HG03469 (cell line): ENCODE results near the gene DPYSL4.

Source experiments
- ATAC-seq: cut with Tn5 transposase; IDR thresholded peaks from one replicate; pipeline ENCODE4 v1.9.1; 2021; ENCODE audit warnings: mild to moderate bottlenecking, moderate library complexity, moderate number of reproducible peaks; ENCODE audit not compliant: unreplicated experiment

Gene DPYSL4

DNA sequence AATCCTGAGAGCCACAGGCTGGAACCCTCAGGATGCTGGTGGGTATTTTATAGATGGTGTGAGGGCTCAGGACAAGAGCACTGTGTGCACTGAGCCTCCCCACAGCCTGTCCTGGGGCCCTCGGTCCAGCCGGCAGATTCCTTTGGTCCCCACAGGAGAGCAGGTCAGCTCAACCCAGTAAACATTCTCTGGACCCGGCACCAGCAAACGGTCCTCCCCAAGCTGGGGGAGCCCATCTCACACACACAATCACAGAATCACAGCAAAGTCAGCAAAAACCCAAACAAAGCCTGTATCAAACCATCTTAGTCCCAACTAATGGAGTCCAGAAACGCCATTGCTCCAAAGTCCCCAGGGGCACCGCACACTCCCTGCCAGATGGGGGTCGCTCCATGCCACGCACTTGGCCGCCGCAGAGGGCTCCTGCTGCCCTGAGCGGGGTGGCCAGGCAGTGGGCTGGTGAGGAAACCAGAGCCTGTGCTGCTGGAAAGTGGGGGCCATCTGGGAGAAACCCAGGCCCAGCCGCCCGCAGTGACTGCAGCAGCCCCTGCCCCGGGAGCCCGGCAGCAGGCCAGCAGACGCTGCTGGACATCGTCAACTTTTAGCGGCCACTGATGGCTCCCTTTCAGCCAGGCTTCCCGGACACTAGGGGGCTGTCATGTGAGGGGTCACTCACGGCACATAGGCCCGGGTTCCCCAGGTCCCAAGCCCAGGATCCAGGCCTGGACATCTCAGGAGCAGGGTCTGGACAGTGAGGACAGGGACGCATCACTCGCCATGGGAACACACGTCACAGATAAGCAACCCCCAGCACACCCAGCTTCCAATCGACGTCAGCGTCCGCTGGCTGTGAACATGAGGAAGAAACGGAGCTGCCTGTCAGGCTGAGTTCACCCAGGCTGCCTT is 52.6 kb downstream of the DPYSL4 start:
- no peak for ATAC-seq

DNA sequence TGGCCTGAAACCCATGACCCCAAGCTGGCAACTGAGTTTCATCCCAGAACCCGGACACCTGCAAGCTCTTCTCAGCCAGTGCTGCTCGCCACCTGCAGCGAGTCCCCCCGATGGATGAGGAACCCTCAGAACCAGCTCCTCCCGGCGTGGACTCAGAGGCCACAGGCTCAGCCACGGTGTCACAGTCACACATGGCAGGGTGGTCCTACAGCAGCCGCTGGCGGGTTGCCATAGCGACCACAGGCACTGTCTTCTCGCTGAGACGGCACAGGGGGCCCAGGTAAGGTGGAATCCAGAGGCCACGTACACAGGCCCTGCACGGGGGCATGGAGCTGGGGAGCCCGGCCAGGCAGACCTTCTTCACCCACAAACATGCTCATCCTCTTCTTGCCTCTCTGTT is 53.4 kb downstream of the DPYSL4 start:
- ATAC-seq = no peak

DNA sequence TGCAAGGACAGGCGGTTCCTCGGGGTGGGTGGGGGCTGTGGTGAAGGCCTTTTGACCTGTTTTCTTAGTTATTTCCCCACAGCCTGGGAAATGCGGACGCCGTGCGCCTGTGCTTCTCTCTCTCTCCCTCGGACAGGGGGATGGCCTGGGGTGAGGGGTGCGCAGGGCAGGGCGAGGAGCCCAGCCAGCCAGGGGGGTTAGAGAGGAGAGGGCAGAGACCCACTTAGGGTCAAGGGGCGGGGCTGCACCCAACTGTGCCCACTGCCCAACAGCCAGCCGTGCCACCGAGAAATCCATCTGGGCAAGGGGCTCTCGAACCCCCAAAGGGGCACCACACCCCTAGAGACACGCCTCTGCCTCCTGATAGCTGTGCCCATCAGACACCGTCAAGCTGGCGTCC is 53.8 kb downstream of the DPYSL4 start:
- no peak for ATAC-seq

DNA sequence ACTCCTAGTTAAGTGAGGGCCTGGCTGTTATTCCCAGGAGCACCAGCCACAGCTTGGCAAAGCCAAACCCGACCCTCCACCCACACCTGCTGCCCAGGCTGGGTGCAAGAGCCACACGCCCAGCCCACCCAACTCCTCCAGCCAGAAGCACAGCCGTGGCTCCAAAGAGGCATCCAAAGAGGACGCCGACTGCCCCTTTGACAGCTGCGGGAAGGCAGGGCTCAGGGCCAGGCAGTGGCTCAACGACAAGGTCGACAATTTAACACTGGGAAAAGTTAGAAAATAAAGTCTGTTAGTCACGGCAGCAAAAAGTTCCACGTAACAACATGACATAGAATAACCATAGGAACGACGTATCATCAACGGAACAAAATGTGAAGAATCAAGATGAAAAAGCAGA is 54.3 kb downstream of the DPYSL4 start:
- no peak for ATAC-seq

DNA sequence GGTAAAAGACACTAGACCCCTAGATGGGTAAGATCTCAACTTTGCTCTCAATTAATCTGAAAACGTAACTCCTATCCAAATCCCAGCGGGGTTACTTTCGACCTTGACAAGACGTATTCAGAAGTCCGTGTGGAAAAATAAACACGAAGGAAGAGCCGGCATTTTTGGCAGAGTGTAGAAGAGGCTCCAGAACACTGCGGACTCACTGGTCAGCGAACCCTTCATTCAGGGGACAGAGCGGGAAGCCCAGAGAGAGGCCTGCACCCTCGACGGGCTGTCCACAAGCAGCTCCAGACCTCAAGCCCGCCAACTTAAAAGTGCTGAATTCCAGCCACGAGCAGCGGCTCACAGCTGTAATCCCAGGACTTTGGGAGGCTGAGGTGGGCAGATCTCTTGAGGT is 54.7 kb downstream of the DPYSL4 start:
- no peak for ATAC-seq

DNA sequence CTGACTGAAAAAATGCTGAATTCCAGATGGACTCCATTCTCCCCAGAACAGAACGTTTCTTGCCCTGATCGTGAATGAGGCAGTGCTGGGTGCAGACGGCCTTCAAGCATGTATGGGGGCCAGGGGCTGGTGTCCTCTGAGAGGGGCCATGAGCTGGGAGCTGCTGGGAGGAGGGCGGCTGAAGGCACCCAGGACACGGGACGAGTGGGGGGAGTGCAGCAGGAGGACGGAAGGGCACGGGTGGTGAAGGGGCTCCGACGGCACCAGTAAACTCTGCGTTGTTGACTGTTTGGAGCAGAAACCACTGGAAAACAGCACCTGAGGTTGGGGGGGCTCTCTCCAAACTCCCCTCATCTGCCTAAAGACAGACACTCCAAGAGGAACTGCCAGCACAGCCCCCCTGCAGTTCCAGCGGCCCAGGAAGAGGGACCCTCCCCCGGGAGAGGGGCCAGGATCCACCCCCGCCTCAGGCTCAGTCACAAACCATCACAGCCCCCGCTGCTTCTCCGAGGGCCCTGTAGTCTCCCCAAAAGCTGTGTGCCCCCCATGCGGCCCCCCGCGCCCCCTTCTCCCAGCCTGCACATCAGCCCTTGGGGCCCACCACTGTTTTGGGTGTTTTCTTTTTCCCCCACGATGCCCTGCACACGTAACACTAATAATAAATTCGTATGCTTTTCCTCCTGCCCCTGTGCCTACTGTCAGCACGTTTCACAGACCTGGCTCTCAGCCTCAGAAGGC is 55.5 kb downstream of the DPYSL4 start:
- ATAC-seq = no peak

DNA sequence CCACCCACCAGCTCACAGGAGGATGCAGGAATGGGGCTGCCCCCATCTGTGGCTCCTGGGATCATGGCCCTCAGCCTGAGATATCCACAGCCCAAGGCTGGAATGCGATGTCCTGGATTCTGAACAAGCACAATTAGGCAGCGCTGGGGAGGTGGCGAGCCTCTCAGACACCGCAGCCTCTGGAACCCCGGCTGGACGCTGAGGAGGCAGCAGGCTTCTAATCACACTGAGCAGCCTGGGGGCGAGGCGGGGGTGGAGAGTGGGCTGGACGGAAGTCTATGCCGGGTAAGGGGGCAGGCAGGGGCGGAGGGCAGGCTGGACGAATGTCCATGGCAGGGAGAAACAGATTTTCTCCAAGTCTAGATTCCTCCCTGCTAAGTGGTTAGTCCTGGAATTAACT is 56.4 kb downstream of the DPYSL4 start:
- no peak for ATAC-seq

DNA sequence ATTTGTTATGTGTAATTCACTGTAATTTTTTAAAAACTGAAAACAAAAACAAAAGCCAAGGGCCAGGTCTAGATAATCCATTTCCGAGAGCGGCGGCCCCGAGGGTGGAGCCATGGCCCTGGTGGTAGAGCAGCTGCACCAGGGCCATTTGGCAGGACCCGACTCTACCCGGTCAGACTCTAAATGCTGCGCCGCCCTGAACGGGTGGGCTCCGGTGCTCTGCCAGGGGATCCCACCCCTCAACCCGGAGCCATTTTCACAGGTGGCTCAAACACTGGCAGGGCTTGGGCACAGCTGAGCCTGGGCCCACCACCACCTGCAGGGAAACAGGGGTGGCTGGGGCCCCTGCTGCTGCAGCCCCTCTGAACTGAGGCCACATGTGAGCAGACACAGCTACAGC is 56.9 kb downstream of the DPYSL4 start:
- ATAC-seq = no peak

DNA sequence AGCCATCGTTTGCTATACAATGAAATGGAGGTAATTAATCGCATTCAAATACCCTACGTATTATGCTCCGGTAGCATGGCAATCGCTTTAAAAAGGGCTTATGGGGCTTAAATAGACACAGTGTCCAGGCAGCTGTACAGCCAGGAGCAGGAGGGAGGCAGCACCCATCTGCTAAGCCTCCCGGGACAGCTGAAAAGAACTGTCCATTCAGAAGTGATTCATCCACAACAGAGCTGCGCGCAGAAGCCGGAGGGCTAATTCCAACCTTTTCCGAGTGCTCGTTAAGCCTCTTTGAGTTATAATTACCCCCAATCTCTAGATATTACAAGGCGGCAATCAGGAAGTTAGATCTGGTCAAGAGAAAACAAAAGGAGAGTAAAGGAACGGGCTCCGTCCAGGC is 58.3 kb downstream of the DPYSL4 start:
- ATAC-seq = no peak

DNA sequence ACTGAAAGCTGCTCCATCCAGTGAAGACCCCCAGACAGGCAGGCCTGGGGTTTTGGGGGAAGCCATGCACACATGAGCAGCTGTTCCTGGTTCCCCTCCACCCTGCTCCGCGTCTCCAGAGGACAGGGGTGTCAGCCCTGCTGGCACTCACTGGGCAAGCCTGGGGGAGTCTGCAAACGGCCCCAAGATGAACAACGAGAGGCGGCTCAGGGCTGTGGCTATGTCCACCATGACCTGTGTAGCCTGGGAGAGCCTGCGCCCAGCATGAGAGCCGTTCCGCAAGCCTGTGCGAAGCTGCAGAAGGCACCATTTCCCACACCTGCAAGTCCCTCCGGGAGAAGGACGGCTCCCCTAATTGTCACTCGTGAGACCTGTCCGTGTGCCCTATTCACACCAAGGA is 59.5 kb downstream of the DPYSL4 start:
- no peak for ATAC-seq

DNA sequence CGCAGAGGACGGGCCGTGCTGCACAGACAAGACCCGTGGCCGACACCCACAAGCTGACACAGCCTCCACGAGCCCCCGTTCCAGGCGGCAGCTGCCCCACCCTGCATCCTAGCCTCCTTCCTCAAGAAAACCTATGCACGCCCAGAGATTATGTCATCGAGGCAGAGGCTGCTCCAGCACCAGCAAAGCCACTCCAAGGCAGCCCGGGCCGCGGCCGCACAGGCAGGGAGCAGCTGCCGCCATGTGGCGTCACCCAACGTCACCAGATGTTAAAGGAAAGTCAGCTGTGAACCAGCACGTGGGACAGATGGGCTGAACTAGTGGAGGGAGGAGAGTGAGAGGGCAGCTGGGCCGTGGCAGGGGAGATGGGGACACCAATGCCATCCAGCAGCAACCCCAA is 61.2 kb downstream of the DPYSL4 start:
- no peak for ATAC-seq

DNA sequence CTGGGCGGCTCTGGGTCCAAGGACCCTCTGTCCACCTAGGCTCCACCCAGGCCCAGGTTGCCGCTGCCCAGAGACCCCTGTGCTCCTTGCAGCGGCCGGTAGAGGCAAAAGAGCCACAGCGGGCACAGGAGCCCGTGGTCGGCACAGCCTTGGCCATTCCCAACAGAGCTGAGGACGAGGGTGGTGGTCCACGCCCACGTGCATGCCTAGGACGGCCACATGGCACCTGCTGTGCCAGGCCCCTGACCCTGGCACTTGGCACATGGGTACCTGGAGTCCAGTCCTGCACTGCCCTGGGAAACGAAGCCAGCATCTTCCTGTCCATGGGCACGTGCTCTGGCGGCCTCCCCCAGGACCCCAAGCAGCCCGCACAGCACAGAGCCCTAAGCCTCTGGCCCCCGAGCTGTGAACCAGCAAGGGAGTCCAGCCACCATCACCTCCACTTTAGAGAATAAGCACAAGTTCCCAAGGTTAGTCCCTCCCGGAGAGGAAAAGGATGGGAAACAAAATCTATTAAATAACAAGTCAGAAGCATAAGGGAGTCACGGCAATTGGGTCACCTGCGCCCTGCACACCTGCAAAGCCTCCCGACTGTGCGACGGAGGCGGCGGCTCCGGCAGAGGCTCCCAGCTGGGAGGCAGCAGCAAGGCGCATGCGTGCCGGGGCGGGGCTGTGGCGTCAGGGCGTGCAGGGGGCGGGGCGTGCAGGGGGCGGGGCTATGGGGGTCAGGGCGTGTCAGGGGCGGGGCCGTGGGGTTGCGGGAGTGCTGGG is 61.9 kb downstream of the DPYSL4 start:
- ATAC-seq = no peak

DNA sequence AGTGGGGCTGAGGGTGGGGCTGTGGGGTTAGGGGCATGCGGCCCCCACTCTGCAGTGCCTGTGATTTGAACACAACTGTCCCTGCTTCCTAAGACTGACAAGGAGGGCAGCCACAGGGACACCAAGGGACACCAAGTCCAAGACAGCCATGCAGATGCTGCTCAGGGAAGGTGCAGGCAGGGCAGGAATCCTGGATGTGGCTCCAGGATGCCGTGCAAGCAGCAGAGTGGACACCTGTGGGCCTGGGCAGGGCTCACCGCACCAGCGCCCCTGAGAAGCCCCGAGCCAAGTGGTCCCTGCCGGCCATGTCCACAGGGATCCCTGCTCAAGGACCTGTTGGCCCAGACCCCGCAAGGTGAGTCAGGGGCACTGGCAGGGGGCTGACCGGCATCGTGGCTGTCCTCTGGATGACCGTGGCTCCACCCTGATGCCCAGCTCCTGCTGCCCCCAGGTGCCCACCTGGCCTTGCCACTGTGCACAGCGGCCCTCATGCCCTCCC is 62.5 kb downstream of the DPYSL4 start:
- ATAC-seq = no peak

DNA sequence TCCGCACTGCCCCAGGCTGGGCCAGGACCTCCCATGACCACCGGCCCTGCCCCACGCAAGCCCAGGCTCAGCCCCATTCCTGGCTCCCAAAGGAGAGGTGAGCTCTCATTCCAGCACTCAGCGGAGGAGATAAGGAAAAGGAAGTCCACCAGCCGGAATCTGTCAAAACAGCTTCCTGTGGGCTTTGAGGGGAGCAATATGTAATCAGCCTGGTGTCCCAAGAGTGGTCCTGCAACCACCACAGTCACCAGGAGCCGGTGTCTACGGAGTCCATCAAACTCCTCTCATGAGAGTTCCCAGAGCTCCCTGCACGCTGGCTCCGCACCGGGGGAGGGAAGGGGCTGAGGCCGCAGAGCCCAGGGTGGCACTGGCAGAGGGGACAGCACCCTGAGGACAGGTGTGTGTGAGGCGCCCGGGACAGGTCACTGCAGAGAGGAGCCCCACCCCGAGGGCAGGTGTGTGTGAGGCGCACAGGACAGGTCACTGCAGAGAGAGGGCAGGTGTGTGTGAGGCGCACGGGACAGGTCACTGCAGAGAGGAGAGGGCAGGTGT is 63.2 kb downstream of the DPYSL4 start:
- ATAC-seq = no peak

DNA sequence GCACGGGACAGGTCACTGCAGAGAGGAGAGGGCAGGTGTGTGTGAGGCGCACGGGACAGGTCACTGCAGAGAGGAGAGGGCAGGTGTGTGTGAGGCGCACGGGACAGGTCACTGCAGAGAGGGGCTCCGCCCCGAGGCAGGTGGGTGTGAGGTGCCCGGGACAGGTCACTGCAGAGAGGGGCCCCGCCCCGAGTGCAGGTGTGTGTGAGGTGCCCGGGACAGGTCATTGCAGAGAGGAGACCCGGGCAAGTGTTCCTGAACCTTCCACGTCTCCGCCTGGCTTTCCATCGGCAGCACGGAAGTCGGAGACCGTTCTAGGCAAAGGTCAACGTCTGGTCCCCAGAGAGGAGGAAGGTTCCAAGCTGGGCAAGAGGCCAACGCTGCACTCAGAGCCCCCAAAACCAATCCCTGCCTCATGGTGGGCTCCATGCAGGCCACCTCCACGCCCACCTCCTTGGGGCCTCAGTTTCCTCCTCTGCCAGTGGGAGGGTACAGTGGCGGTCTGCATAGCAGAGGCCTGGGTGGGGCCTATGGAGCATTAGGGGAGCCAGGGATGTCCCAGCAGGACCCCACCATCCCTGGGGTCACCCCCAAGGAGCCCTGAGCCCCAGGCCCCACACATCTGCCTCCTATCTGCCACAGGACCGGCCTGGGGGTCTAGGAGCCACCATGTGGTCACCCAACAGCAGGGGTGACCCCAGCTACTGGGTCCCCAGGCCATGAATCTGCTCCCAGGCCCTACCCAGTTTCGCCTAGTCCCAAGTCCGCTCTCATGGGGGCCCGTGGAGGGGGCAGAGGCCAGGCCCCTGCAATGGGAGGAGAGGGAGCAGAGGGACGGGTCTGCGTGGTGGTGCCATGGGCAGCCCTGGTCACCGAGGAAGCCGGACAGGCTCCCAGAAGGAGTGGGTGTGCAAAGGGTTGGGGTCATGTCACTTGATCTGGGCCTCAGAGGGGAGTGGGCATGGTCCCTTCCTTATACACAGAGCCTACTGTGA is 64.0 kb downstream of the DPYSL4 start:
- ATAC-seq = no peak

DNA sequence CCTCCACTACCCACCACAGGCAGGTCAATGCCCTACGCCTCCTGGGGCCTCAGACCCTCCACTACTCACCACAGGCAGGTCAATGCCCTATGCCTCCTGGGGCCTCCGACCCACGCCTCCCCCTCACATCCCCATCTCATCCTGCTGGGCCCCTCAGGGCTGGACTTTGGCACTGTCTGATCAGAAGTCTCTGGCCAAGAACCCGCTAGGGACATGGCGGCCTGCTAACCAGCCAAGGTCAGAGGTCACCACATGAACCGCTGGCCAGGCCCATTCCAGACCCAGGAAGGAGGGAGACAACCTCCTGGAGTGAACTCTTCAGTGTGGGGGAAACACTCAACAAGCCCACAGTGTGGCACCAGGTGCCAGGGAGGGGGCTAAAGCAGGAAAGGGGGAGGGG is 65.2 kb downstream of the DPYSL4 start:
- no peak for ATAC-seq

DNA sequence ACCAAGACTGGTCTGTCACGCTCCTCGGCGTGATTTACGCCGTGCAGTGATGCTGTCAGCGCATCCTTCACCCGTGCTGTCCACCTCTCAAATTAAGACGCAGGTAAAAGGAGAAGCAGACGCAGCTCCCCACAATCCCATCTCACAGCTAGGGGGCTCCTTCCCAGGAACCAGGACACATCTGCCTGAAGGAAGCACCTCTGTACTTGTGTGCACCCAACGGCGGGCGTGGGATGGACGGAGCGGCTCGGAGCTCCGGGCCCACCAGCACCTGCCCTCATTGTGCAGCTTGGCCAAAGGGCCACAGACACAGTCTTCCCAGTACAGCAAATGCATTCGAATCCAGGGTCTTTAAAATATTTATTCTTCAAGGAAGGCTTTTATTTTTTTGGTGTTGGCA is 65.7 kb downstream of the DPYSL4 start:
- ATAC-seq = no peak

DNA sequence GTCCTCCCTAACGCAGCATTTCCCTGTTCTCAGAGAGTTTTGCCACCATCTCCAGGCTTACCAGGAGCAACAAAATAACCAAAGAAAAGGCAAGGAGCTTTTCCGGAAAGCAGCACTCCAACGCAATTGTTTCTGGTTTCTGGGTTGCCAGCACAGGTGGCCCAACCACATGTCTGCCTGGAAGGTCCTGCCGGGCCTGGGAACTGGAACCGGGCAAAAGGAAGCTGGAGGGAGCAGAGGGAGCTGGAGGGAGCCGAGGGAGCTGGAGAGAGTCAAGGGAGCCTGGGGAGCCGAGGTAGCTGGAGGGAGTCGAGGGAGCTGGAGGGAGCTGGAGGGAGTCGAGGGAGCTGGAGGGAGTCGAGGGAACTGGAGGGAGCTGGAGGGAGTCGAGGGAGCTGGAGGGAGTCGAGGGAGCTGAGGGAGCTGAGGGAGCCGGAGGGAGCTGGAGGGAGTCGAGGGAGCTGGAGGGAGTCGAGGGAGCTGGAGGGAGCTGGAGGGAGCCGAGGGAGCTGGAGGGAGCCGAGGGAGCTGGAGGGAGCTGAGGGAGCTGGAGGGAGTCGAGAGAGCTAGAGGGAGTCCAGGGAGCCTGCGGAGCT is 66.4 kb downstream of the DPYSL4 start:
- no peak for ATAC-seq

DNA sequence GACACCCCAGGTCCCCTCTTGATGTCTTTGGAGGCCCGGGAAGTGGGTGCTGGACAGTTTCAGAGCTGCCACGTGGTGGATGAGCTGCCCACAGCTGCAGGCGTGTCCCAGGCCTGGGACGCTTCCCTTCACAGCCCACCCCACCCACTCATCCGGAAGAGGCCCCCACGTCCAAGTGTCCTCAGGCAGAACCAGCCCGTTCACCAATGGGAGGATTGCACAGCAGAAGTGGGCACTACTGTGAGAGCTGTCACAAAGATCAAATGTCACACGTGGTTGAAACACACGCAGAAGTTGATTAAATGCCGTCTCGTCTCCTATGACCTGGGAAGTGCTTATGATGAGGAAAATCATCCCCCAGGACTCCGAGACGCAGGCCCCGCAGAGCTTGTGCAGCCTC is 68.1 kb downstream of the DPYSL4 start:
- no peak for ATAC-seq
